GM23248 (cell line): ENCODE measurements around the gene C19orf33. TPM values are rescaled to one million over a fixed set of nuclear protein-coding genes. Genes with fewer than 3 reads are reported as not detected.
"Not testable (repeated sequence)": the region's sequence is repeated elsewhere in the genome, so short reads cannot be mapped to it uniquely, and the experiment has no call there.

ENCODE experiments used
- DNase-seq: peaks from one replicate; pipeline ENCODE4 v3.0.0-alpha.2; 2015
- H2AFZ ChIP-seq: fragments of 200-600 bp; sonication (generic); 2 replicates; pipeline ENCODE4 v1.6.1; 2016; ENCODE audit warnings: antibody characterized with exemption
- H3F3A ChIP-seq: fragments of 200-600 bp; sonication (generic); 2 replicates; pipeline ENCODE4 v1.6.1; 2016; ENCODE audit warnings: mild to moderate bottlenecking, antibody characterized with exemption, mixed run types; ENCODE audit not compliant: insufficient read depth
- H3K27ac ChIP-seq: fragments of 200-600 bp; sonication (generic); 2 replicates; pipeline ENCODE4 v1.5.1; 2016; ENCODE audit warnings: mild to moderate bottlenecking
- H3K27me3 ChIP-seq: fragments of 200-600 bp; sonication (generic); replicated peaks from 2 replicates; pipeline ENCODE4 v1.6.1; 2016; ENCODE audit warnings: mild to moderate bottlenecking; ENCODE audit not compliant: insufficient read depth
- H3K36me3 ChIP-seq: fragments of 200-600 bp; sonication (generic); 2 replicates; pipeline ENCODE4 v1.6.1; 2016; ENCODE audit warnings: low read depth, mild to moderate bottlenecking
- H3K4me1 ChIP-seq: fragments of 200-600 bp; sonication (generic); 2 replicates; pipeline ENCODE4 v1.6.1; 2016; ENCODE audit warnings: mild to moderate bottlenecking; ENCODE audit not compliant: insufficient read depth
- H3K4me2 ChIP-seq: fragments of 200-600 bp; sonication (generic); one replicate; pipeline ENCODE4 v1.6.1; 2016; ENCODE audit warnings: mild to moderate bottlenecking; ENCODE audit not compliant: unreplicated experiment
- H3K4me3 ChIP-seq: fragments of 200-600 bp; sonication (generic); 2 replicates; pipeline ENCODE4 v1.5.1; 2016; ENCODE audit warnings: mild to moderate bottlenecking
- H3K79me2 ChIP-seq: fragments of 200-600 bp; sonication (generic); 2 replicates; pipeline ENCODE4 v1.6.1; 2016; ENCODE audit warnings: mild to moderate bottlenecking; ENCODE audit not compliant: insufficient read depth
- H3K9ac ChIP-seq: fragments of 200-600 bp; sonication (generic); 2 replicates; pipeline ENCODE4 v1.6.1; 2016; ENCODE audit warnings: mild to moderate bottlenecking
- H3K9me2 ChIP-seq: fragments of 200-600 bp; sonication (generic); 2 replicates; pipeline ENCODE4 v1.6.1; 2016; ENCODE audit warnings: mixed run types, mild to moderate bottlenecking, moderate library complexity; ENCODE audit not compliant: insufficient read depth
- H3K9me3 ChIP-seq: fragments of 200-600 bp; sonication (generic); one replicate; pipeline ENCODE4 v1.6.1; 2017; ENCODE audit warnings: low read depth
- H4K20me1 ChIP-seq: fragments of 200-600 bp; sonication (generic); 2 replicates; pipeline ENCODE4 v1.6.0; 2016; ENCODE audit not compliant: insufficient read depth
- EZH2 ChIP-seq: fragments of 200-600 bp; sonication (generic); IDR thresholded peaks from 2 replicates; pipeline ENCODE4 v1.6.1; 2018; ENCODE audit warnings: antibody characterized with exemption, mild to moderate bottlenecking; ENCODE audit not compliant: insufficient read depth, poor library complexity, severe bottlenecking
- EZH2phosphoT487 ChIP-seq: fragments of 200-600 bp; sonication (generic); IDR thresholded peaks from 2 replicates; pipeline ENCODE4 v1.6.1; 2018; ENCODE audit warnings: antibody characterized with exemption, moderate library complexity, mild to moderate bottlenecking, low read depth; ENCODE audit not compliant: insufficient read depth
- WGBS, 2 experiments: methylation state at CpG; one replicate each; pipeline ENCODE4 v1.1.6; 2015 to 2017; ENCODE audit warnings: low lambda C conversion rate in 2 of 2, low coverage in 1 of 2; ENCODE audit errors: missing lambda C conversion rate in 2 of 2; 5-methylcytosine and 5-hydroxymethylcytosine counted together
- in situ Hi-C: fragments of 300-500 bp; cut with MboI; formaldehyde crosslinking; loops from 2 replicates; pipeline ENCODE4 v1.15.0; 2020
- polyA plus RNA-seq: library from polyadenylated mRNA; unstranded; fragments of >200 nt; fragmentation: Nextera tagmentation; extraction: Ambion mirVana; gene quantifications from 2 replicates; pipeline ENCODE4 v1.2.1, GENCODE V29; 2016
- total RNA-seq: library from RNA; depleted of rRNA; stranded (reverse); fragments of >200 nt; shearing (Covaris generic); gene quantifications from 2 replicates; pipeline ENCODE4 v1.2.3, GENCODE V29; 2014; rRNA removed

Gene C19orf33
- not detected in 2 replicates for total RNA-seq
- polyA plus RNA-seq: not detected in 2 replicates

- Histone ChIP-seq H4K20me1 (no peaks in the 10 kb centered on the region), H2AFZ (no peak within 1 kb of the TSS), H3K79me2 (no peaks in the 10 kb centered on the region), H3K4me2 (no peak within 1 kb of the TSS), H3K9me2 (no peaks in the 10 kb centered on the region), H3K27me3 (no peaks in the 10 kb centered on the region), H3K4me3 (no peak within 1 kb of the TSS), H3K27ac (no peak within 1 kb of the TSS), H3K9ac (no peak within 1 kb of the TSS), H3K9me3 (no peaks in the 10 kb centered on the region), H3K4me1 (peaks cover 11% of the 10 kb centered on the region), H3F3A (peaks cover 21% of the 10 kb centered on the region), H3K36me3 (no peaks in the 10 kb centered on the region; the same call in 1 of the 2 replicates)
- peak; percentile 22 for DNase-seq
- in situ Hi-C loops: no loop called here
- no peak for TF ChIP-seq EZH2phosphoT487
- TF ChIP-seq EZH2: no peak
- WGBS, 2 experiments: 72% methylated on average over 27 to 28 of the region's 28 CpGs
Observed at GRCh38 chr19:38303517-38304351, at the start of gene C19orf33. C19orf33 (plus strand) TSS chr19:38304251; CDS start chr19:38304262, 11 bp downstream.

- 58 to 63% methylated on average over 16 to 17 of the region's 17 CpGs for WGBS, 2 experiments
- no peak overlapping the region; the same call in 1 of the 2 replicates for H3K4me3 ChIP-seq
- no peaks in the 10 kb centered on the region for H4K20me1 ChIP-seq
- DNase-seq: no peak
- no peaks in the 10 kb centered on the region for H3K36me3 ChIP-seq
- H3K9me3 ChIP-seq: no peaks in the 10 kb centered on the region
- H3K9me2 ChIP-seq: no peaks in the 10 kb centered on the region
- in situ Hi-C loops: no loop called here
- peak overlapping the region; percentile 46 for H3K4me2 ChIP-seq
- no peak overlapping the region for H2AFZ ChIP-seq
- no peak overlapping the region for H3K9ac ChIP-seq
- no peaks in the 10 kb centered on the region for H3F3A ChIP-seq
- H3K27ac ChIP-seq: no peak overlapping the region
- TF ChIP-seq EZH2 (no peak), EZH2phosphoT487 (no peak)
- H3K27me3 ChIP-seq: peaks cover 3% of the 10 kb centered on the region
- peaks cover 12% of the 10 kb centered on the region for H3K4me1 ChIP-seq
- H3K79me2 ChIP-seq: no peaks in the 10 kb centered on the region
Observed at GRCh38 chr19:38255383-38256014, 48.6 kb upstream of the C19orf33 start.

- WGBS, 2 experiments: 87 to 89% methylated on average over 8 to 12 of the region's 12 CpGs
- H3K79me2 ChIP-seq, H3K36me3 ChIP-seq, H3K9me2 ChIP-seq, H3K27me3 ChIP-seq, H3K9me3 ChIP-seq, H2AFZ ChIP-seq, H3K4me3 ChIP-seq, H4K20me1 ChIP-seq, DNase-seq, H3K4me2 ChIP-seq, H3K9ac ChIP-seq, in situ Hi-C loops, H3K27ac ChIP-seq: not testable (repeated sequence)
- H3F3A ChIP-seq: peaks cover 14% of the 10 kb centered on the region; the same call in 1 of the 2 replicates
- H3K4me1 ChIP-seq: peaks cover 12% of the 10 kb centered on the region
Observed at GRCh38 chr19:38261942-38262341, 42.1 kb upstream of the C19orf33 start.

DNA sequence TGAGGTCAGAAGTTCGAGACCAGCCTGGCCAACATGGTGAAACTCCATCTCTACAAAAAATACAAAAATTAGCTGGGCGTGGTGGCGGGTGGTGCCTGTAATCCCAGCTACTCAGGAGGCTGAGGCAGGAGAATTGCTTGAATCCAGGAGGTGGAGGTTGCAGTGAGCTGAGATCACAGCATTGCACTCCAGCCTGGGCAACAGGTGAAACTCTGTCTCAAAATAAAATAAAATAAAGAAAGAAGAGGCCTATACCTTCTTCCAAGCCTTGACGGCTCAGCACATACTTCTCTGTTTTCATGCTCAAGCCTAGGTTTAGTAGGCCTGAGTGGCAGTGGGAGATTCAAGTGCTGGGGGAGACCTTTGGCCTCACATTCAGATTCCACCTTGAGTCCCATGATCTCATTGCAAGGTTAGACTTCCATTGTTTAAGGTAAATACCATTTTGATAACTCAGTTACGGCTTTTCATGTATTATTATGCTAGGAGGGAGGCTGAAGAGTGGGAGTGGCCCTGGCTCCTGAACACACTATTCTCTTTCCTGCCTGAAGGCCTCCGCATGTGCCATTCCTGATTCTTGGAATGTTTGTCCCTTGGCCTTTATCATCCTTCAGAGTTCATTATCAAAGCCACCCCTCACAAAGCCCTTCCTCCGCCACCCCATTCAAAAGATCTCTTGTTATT, 41.3 kb upstream of the C19orf33 start:
- Histone ChIP-seq H3K4me1 (peaks cover 20% of the 10 kb centered on the region), H2AFZ (no peak overlapping the region)

More for the DNA sequence above, 41.3 kb upstream of the C19orf33 start:
- Histone ChIP-seq H3K9me3 (no peaks in the 10 kb centered on the region), H3K27me3 (no peaks in the 10 kb centered on the region), H3F3A (peaks cover 15% of the 10 kb centered on the region; the same call in 1 of the 2 replicates), H3K79me2 (no peaks in the 10 kb centered on the region), H3K36me3 (no peaks in the 10 kb centered on the region), H3K27ac (no peak overlapping the region), H3K9ac (no peak overlapping the region), H3K9me2 (no peaks in the 10 kb centered on the region), H3K4me2 (no peak overlapping the region), H4K20me1 (no peaks in the 10 kb centered on the region), H3K4me3 (no peak overlapping the region)
- 95% methylated on average over 7 of the region's 7 CpGs for WGBS, 2 experiments
- DNase-seq: no peak
- TF ChIP-seq EZH2: no peak
- no peak for TF ChIP-seq EZH2phosphoT487
- in situ Hi-C loops: no loop called here
